ENCODE results near the gene GIGYF2. TPM values are rescaled to one million over a fixed set of nuclear protein-coding genes. Genes with fewer than 3 reads are reported as not detected.

The GIGYF2 gene
- total RNA-seq, 4 donors from 2014 or later: 40.8 to 146 (median 76.0) TPM

- TF ChIP-seq POLR2A (IDR thresholded peaks at IDR 0.05): no peak
- TF ChIP-seq CTCF (IDR thresholded peaks at IDR 0.05): no peak
- TF ChIP-seq POLR2AphosphoS5 (IDR thresholded peaks at IDR 0.05): no peak
- WGBS, 2 donors (ENCODE audit: low coverage in 1 of 2): 64 to 77% methylated on average over 2 of the region's 2 CpGs
- no peaks in the 10 kb centered on the region for H3K27me3 ChIP-seq
- H3K9me3 ChIP-seq: no peaks in the 10 kb centered on the region
- H3K4me3 ChIP-seq: no peak overlapping the region
- peaks cover 0 to 25% (median 7%) of the 10 kb centered on the region in 4 donors for H3K36me3 ChIP-seq
- DNase-seq: no peak
- intact Hi-C loops (cut with DNase I; ENCODE audit: low total_unique reads) (no loop called here), in situ Hi-C loops (cut with MboI; ENCODE audit: low pct_ligation_motif_present in 1 of 4, low pct_unique_long_range_greater_than_20kb in 1 of 4, low sequenced_read_pairs in 3 of 4) (no loop called here)
- peaks cover 0 to 8% (median 0%) of the 10 kb centered on the region in 4 donors for H3K4me1 ChIP-seq
- H3K27ac ChIP-seq: no peak overlapping the region
Measured at GRCh38 chr2:232721261-232721660, 24.1 kb downstream of the GIGYF2 start.

GRCh38 chr2:232721882-232722281, 24.8 kb downstream of the GIGYF2 start:
- in situ Hi-C loops (cut with MboI; ENCODE audit: low pct_ligation_motif_present in 1 of 4, low pct_unique_long_range_greater_than_20kb in 1 of 4, low sequenced_read_pairs in 3 of 4): no loop called here
- DNase-seq: no peak
- intact Hi-C loops (cut with DNase I; ENCODE audit: low total_unique reads): no loop called here
- Histone ChIP-seq H3K4me1 (peaks cover 0 to 8% (median 0%) of the 10 kb centered on the region in 4 donors), H3K36me3 (peaks cover 0 to 31% (median 7%) of the 10 kb centered on the region in 4 donors), H3K27ac (no peak overlapping the region), H3K4me3 (no peak overlapping the region), H3K9me3 (no peaks in the 10 kb centered on the region), H3K27me3 (no peaks in the 10 kb centered on the region)
- TF ChIP-seq POLR2A (IDR thresholded peaks at IDR 0.05): no peak
- no peak for TF ChIP-seq POLR2AphosphoS5 (IDR thresholded peaks at IDR 0.05)
- TF ChIP-seq CTCF (IDR thresholded peaks at IDR 0.05): no peak
- no peak for TF ChIP-seq EP300 (IDR thresholded peaks at IDR 0.05; ENCODE audit: low read depth)
- WGBS, 2 donors (ENCODE audit: low coverage in 1 of 2): 78 to 83% methylated on average over 2 of the region's 2 CpGs

- H3K36me3 ChIP-seq: peaks cover 0 to 31% (median 7%) of the 10 kb centered on the region in 4 donors
- TF ChIP-seq EP300 (IDR thresholded peaks at IDR 0.05; ENCODE audit: low read depth) (no peak), POLR2AphosphoS5 (IDR thresholded peaks at IDR 0.05) (no peak), CTCF (IDR thresholded peaks at IDR 0.05) (no peak), POLR2A (IDR thresholded peaks at IDR 0.05) (no peak)
- WGBS, 2 donors (ENCODE audit: low coverage in 1 of 2): 84 to 100% methylated on average over 1 of the region's 1 CpG
- no peak for DNase-seq
- in situ Hi-C loops (cut with MboI; ENCODE audit: low pct_ligation_motif_present in 1 of 4, low pct_unique_long_range_greater_than_20kb in 1 of 4, low sequenced_read_pairs in 3 of 4) (no loop called here), intact Hi-C loops (cut with DNase I; ENCODE audit: low total_unique reads) (no loop called here)
- peaks cover 0 to 8% (median 0%) of the 10 kb centered on the region in 4 donors for H3K4me1 ChIP-seq
- H3K27me3 ChIP-seq: no peaks in the 10 kb centered on the region
- no peak overlapping the region for H3K4me3 ChIP-seq
- no peaks in the 10 kb centered on the region for H3K9me3 ChIP-seq
- H3K27ac ChIP-seq: no peak overlapping the region
Measured at GRCh38 chr2:232723027-232723426, 25.9 kb downstream of the GIGYF2 start.

GRCh38 chr2:232728785-232729184, 31.7 kb downstream of the GIGYF2 start:
- in situ Hi-C loops (cut with MboI; ENCODE audit: low pct_ligation_motif_present in 1 of 4, low pct_unique_long_range_greater_than_20kb in 1 of 4, low sequenced_read_pairs in 3 of 4): no loop called here
- no peak overlapping the region for H3K4me3 ChIP-seq
- DNase-seq: no peak
- WGBS, 2 donors (ENCODE audit: low coverage in 1 of 2): 95% methylated on average over 3 of the region's 3 CpGs; no CpG with 5 or more reads in 1 of the 2 donors
- H3K4me1 ChIP-seq: no peaks in the 10 kb centered on the region
- no peaks in the 10 kb centered on the region for H3K27me3 ChIP-seq
- no peak overlapping the region for H3K27ac ChIP-seq
- no peaks in the 10 kb centered on the region for H3K9me3 ChIP-seq
- peaks cover 0 to 35% (median 12%) of the 10 kb centered on the region in 4 donors for H3K36me3 ChIP-seq
- TF ChIP-seq POLR2A (IDR thresholded peaks at IDR 0.05) (no peak), CTCF (IDR thresholded peaks at IDR 0.05) (no peak), POLR2AphosphoS5 (IDR thresholded peaks at IDR 0.05) (no peak), EP300 (IDR thresholded peaks at IDR 0.05; ENCODE audit: low read depth) (no peak)
- intact Hi-C loops (cut with DNase I; ENCODE audit: low total_unique reads): no loop called here

All from transverse colon (tissue), 4 donors.